H1 (cell line): Measurements from ENCODE around the gene RCBTB2.

ENCODE experiments used
- CTCF ChIP-seq, 3 experiments: IDR thresholded peaks; 1 replicate in 2 of 3; 2 replicates in 1 of 3; pipeline versions ENCODE4 v1.5.1 to v1.6.1; 2011; ENCODE audit warnings: low read length in 3 of 3, mild to moderate bottlenecking in 3 of 3, inconsistent platforms in 2 of 3, low read depth in 1 of 3, moderate library complexity in 1 of 3; ENCODE audit not compliant: insufficient read depth in 1 of 3; ENCODE audit errors: control extremely low read depth in 1 of 3
- KDM1A ChIP-seq: fragments of 200-600, 300-600 bp; sonication (generic); IDR thresholded peaks from 2 replicates; pipeline ENCODE4 v1.7.1; 2016; ENCODE audit warnings: mild to moderate bottlenecking, low read length, borderline replicate concordance
- MAX ChIP-seq: IDR thresholded peaks from 2 replicates; pipeline ENCODE4 v1.6.1; 2012; ENCODE audit warnings: inconsistent platforms
- PHF8 ChIP-seq: fragments of 200-600 bp; sonication (generic); conservative IDR thresholded peaks from 2 replicates; pipeline ENCODE4 v1.7.1; 2012; ENCODE audit warnings: low read depth, mild to moderate bottlenecking, inconsistent platforms, low read length, moderate library complexity
- POLR2A ChIP-seq, 2 experiments: IDR thresholded peaks; 1 replicate in 1 of 2; 2 replicates in 1 of 2; pipeline ENCODE4 v1.6.1; 2011; ENCODE audit warnings: low read depth in 2 of 2, low read length in 2 of 2, mild to moderate bottlenecking in 2 of 2; ENCODE audit errors: control extremely low read depth in 1 of 2
- ZNF274 ChIP-seq: IDR thresholded peaks from 2 replicates; pipeline ENCODE4 v1.7.0; 2012; ENCODE audit warnings: low read length, borderline replicate concordance; ENCODE audit errors: extremely low read depth

GRCh38 chr13:48560657-48561337, 27.9 kb upstream of the RCBTB2 start:
- TF ChIP-seq CTCF (IDR thresholded peaks at IDR 0.05; ENCODE audit: control extremely low read depth in 1 of 3, insufficient read depth in 1 of 3, low read depth in 1 of 3, low read length in 3 of 3) (no peak), POLR2A (IDR thresholded peaks at IDR 0.05; ENCODE audit: control extremely low read depth in 1 of 2, low read depth in 2 of 2, low read length in 2 of 2) (no peak), KDM1A (no peak), MAX (no peak), PHF8 (no peak), ZNF274 (no peak)
